GM18511 (cell line): ENCODE measurements around the gene TMEM132D.

Experiments
- ATAC-seq: cut with Tn5 transposase; IDR thresholded peaks from one replicate; pipeline ENCODE4 v1.9.1; 2021; ENCODE audit warnings: mild to moderate bottlenecking, moderate library complexity; ENCODE audit not compliant: unreplicated experiment

Gene TMEM132D

DNA sequence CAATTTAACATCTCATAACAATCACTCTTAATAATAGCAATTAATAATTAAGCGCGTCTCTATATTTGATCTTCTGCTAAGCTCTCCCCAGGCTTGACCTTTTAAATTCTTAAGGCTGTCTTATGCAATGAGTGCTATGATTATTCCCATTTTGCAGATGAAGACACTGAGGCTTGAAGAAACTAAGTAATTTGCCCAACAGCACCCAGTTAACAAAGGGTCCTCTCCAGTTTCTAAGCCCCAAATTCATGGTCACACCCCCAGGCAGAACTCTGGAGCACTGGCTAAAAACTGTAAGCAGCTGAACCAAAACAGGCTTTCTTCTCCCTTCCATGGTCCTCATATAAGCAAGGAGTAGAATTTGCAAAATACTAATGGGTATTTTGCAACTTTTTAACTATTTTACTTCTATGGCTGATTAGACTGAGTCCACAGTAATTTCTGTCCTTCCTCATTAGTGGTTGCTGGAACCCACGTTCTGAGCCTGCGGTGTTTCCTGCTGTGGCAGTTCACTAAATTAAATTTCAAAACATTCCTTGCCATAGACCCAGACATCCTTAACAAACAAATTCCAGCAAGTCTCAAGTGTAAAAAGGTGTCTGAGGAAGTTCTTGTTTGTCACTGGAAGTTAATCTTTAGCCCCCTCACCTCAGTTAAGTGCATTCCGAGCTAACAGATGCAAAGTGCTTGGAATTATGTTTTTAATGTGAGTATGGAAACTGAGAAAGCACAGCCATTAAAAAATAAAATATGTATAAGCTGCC, 76.5 kb downstream of the TMEM132D start:
- ATAC-seq, result no peak

DNA sequence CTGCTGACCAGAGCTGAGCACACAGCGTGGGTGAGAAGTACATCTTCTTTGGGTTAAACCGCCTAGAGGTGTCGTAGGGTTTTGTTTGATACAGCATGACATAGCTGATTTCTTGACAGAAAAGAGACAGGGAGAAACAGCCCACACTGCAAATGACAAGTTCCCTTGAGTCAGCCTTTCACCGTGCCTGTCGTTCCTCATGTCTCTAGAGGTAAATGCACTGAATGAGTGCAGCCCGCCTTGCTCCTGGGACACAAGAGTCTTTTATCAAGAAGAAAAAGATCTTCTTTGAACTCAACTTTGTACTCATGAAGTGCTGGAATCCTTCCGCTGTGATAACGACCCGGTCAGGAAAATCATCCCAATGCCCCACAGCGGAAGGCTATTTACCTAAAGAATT, 77.6 kb downstream of the TMEM132D start:
- no peak for ATAC-seq

DNA sequence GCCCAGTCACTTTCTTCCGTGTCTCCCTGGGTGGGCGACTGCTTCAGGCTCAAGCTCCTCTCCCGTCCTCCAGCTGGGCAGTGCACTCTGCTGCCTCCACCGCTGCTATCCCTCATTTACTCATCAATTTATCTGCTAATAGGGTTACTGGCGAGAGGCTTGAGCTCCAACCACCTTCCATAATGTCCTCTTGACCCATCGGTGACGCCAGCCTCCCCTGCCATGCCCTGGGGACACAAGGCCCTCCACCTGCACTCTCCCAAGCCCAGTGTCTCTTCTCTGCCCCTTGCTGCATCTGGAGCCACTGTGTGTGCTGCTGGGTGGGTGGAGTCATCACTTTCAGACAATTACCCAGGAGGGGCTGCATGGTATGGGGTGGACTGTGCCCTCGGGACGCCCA, 78.5 kb downstream of the TMEM132D start:
- no peak for ATAC-seq

DNA sequence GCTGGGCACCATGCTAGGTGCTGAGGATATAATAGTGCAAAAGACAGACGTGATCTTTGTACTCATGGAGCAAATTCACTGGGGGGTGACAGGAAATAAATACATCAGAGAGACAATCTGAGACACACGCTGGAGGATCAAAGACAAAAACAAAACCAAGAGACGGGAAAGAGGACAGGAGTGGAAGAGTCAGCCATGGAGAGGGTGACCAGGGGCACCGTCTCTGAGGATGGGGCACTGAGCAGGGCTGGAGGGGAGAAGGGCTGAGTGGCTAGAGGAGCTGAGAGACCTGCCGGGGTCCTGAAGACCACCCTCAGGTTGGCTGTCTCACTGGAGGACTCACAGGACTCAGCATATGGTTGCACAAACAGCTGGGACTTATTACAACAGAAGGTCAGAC, 81.9 kb downstream of the TMEM132D start:
- no peak for ATAC-seq

DNA sequence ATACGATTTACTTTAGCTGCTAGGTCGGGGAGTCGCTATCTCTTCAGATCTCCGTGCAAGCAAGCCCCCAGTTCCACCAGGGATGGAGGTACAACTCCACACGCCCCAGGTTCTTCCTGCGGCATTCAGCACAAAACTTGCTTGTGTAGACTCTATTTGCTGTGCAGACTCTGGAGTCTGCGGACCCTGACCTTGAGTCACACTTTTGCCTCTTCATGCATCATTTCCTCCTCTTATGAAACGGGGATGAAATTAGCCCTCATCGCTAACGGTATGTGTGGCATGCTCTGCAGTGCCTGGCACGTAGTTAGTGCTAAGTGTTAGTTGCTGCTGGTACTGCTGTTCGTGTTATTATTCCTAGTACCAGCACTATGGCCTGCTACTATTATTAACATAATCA, 84.4 kb downstream of the TMEM132D start:
- no peak for ATAC-seq

DNA sequence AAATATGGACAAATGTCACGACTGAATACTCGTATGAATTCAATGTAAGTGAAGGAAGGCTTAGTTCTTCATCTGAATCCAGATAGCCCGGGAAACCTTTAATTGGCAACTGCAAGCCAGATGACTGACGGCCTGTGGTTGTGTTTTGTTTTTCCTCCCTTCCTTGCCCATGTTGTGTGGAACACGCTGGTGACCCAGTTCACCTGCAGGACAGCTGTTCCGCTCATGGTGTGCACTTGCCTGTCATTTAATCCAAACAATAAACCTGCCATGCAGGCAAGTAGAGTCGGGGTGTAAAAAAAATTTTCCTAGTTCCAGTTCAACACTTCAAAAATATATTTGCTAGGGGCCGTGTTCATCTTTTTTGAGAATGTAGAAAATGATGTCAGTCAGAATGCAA, 88.0 kb downstream of the TMEM132D start:
- ATAC-seq, result no peak

DNA sequence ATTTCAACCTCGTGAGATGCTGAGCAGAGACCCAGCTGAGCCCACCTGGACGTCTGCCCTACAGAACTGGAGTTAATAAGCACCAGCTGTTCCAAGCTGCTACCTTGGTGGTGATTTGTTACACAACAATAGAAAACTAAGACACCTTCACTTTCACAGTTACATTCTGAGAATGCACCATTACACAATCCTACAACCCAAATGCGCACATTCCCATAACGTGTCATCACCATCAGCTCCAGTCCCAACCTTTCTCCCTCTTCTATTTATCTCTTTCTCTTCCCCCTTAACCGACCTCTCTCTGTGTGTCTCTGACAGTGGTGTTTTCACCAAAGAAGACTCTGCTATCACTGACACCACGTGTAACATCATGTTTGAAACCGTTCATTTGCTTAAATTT, 91.9 kb downstream of the TMEM132D start:
- ATAC-seq, result no peak

DNA sequence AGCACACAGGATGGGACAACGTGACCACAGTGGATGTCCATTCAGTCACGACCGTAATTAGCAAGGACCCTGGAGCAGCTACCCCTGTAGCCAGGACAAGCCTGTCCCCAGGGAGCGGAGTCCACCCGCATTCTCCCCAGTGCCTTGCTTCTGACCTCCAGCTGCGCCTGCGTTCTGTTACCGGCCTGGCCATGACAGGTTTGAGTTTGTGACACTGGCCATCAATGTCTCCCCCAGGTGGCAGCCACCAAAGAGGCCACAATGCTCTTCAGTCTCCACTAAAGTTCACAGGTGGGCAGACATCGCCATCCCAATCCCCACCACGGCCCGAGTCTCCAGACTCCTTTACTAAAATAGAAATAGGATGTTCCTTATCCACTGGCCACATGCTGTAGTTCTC, 96.7 kb downstream of the TMEM132D start:
- no peak for ATAC-seq

DNA sequence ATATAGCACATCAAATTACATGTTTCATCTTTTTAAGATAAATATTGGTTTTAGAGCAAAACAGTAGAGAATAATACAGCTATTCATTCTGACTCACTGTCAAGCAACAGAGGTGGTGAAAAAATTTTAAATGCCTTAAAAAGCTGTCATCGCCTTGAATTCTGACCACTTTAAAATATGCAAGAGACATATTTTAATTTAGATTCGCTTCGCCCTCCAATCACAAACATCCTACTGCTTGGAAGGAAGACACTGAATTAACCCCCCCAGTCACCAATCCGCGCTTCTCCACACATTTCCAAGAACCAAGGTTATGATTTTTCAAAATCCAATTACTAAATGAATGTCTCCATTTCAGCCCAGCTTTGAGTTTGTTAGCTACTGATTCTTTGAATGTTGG, 112.4 kb downstream of the TMEM132D start:
- no peak for ATAC-seq

DNA sequence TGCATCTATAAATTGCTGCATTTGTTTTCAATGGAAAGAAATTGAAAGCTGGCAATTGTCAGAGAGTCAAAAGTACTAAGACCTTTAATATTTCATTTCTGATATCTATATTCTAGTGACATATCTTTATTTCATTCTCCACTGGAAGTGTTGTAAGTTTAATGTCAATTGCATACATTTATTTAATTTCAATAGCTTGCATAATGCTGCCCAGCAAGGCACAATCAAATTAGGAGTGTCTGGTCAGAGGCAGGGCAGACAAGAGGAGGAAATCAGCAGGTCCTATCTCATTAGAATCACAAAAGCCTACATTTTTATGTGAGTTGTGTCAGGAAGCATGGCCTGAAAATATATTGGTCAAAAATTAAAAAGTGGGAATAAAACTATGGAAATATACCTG, 112.9 kb downstream of the TMEM132D start:
- no peak for ATAC-seq

DNA sequence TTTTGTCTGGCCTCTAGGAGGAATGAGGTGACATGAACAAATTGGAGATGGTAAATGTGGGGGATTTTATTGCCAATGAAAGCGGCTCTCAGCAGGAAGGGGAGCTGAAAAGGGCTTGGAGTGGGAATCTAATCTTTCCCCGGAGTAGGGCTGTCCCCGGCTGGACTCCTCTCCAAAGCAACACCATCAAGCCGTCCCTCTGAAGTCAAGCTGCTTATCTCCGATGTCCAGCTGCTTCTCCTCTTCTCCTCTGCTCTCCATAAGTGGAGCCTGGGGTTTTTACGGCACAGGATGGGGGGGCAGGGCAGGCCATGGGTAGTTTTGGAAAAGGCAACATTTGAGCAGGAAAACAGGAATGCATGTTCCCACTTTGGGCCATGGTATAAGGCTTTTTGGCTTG, 113.5 kb downstream of the TMEM132D start:
- no peak for ATAC-seq

DNA sequence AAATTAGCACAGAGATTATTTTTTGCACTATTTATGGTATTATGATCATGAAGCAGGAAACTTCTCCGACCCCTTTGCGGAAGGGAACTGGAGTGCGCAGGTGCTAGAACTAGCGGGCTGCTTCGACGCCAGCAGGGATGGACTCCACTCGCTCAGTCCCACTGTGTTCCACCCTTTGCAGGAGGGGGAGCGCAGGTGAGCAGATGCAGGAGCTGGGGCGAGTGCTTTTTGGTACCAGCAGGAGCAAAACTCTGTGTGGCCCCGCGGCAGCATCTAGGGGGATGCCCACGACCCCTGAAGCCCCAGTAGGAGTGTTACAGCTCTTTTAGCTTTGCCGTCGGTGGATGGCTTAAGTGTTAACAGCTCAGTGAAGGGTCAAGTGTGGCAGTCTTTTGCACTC, 113.9 kb downstream of the TMEM132D start:
- no peak for ATAC-seq

DNA sequence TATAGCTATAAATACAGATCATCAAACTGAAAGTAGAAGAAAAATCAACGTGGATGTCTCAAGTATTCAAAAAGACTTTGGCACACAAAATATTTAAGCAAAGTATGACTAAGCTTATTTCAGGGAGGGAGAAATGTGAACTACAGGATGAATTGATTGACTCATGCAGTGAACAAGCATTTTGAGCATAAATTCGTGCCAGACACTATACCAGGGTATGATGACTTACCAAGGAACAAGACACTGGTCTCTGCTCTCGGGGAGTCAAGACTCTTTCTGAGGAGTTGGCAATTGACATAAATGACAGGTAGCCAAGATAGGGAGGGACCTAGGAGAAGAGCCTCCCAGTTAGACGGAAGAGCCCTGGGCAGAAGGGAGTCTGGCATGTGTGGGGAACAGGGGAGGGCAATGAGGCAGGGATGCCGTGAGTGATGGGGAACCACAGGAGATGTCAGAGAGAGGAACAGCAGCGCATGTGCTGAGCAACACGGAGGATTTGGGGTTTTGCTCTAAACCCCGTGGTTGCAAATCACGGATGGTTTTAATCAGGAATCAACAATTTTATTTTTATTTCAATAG, 115.2 kb downstream of the TMEM132D start:
- ATAC-seq, result no peak

DNA sequence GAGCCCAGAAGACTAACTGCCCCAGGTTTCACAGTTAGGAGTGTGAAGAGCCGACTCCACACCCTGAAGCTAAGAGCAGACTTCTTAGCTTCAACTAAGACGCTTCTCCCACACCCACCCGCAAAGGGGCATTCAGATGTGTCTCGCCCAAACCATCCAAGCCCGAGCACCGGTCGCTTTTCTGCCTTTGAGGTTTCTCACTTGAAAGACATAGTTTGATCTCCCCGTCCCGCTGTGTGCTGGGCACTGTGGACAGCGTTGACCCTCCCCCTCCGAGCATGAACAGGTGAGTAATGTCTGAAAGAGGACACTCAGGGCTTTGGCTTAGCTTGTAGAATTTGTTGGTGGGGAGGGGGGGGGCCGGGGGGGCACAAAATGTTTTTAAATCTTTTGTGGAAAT, 123.8 kb downstream of the TMEM132D start:
- no peak for ATAC-seq

DNA sequence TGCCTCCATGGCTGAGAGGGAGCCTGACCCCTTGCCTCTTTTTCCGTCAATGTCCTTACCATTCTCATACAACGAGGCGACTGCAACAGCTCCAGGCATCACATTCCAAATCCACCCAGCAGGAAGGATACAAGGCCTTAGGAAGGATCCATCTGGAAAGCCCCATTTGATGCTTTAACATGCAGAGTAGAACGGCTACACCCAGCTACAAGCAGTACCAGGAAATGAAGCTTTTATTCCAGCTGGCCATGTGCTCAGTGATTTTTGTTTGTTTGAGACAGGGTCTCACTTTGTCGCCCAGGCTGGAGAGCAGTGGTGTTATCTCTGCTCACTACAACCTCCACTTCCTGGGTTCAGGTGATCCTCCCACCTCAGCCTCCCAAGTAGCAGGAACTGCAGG, 124.8 kb downstream of the TMEM132D start:
- ATAC-seq, result no peak

DNA sequence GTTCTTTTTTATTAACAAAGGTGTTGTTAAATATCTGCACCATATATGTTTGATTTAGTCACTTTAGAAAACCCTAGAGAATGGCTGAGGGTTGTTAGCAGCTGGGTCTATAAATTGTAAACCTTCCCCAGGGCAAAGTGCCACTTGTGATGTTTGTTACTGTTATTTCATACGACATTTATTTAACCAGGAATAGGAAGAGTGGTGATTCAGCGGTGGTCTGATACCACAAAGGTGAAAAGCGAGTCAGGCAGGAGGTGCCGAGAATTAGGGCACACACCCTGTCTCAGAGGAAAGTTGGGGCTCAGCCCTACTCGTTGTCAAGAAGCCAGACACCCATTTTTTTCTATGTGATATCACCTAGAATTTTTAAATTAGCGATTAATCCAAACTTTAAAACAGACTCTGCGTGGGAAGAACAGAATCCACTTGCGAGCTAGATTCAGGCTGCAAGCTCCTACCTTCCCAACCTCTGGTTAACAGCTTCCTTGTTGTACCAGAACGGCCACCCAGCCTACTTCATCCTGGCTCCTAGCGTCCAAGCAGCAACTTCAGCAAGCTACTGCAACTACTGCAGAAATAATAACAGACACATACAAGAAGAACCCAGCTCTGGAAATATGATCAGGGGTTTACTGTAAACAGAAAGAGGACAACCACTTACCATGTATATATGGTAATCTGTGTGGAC, 126.7 kb downstream of the TMEM132D start:
- no peak for ATAC-seq

DNA sequence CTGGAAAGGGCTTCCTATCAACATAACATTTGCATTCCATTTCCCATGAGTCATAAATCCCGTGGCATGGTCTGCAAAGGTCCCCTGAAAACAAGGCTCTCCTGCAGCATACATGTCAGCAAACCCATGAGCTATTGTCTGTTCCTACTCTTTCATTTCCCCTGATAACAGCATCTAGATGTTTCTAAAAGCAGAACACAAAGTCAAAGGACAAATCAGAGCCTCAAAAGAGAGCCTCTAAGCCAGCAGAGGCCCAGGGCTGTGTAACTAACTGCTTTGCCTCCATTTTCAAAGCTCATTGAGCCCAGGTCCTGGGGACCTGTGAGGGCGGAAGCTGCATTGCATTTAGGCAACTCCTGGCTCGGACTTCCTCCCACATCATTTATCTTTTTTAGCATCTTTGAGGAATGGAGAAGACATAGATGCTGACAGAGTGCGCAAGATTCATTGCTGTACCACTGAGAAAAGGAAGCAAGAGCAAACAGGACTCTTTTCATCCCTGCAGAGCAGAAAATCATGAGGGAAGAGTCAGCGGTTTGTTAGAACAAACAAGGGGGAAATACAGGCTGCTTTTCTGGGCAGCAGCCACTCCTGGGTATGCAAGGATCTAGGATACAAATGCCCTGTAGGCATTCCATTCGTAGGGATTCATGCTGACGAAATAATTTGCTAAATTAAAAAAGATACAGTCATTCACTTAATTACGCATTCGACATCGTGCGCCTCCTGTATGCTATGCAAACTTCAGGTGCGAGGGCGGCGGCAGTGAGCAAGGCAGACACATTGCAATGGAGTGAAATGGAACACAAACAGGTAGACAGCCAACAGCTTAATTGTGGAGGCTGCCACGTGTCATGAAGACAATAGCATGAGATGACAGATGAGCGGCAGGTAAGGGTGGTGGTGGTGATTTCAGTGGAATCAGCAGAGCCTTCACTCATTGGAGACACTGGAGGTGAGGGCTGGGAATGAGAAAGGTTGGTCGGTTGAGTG, 131.0 kb downstream of the TMEM132D start:
- no peak for ATAC-seq

DNA sequence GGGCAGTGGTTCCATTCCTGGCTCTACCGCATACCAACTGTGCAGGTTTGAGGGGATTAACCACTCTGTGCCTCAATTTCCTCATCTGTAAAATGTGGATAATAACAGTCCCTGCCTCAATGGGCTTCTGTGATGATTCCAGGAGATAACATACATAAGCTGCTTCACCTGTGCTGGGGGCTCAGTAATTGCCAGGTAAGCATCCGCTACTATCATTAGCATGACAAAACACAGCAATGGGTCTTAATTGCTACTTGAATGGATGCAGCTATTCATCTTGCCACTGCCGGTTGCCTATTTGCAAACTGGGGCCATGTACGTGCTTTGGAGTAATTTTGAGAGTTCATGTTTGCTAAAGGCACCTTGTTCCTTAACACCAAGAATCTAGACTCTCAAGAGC, 132.6 kb downstream of the TMEM132D start:
- no peak for ATAC-seq

DNA sequence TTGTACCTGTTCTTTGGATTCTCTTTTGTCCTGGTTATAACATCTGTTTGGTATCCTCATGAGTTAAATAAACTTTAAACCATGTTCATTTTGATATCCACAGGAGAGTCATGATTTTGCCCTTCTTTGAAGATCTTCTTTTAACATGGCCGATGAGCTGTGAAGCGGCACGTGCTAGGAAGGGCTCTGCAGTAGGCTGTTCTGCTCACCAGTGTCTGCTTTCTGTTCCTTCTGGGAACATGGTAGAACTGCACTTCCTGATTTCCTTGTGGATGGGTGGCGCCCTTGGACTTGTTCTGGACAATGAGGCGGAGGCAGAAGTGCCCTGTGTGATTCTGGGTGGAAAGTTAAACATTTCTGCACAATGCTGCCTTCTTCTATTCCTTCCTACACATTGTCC, 138.1 kb downstream of the TMEM132D start:
- no peak for ATAC-seq

DNA sequence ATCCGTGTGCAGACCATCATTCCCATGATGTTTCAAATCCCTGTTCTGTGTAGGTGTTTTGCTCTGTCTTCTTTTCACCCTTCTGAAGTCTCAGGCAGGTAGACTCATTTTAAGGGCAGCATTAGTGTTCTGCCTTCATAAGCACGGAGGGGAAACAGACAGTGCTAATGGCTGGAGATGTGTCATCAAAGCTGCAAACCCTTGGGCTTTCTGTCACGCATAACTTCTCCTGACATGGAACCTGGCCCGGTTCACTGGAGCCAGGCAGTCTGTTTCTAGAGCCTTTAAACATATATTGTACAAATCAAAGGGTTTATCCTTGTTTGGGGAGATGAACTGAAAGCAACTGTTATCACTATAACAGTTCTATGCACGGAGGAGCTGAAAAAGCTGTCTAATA, 141.4 kb downstream of the TMEM132D start:
- no peak for ATAC-seq

DNA sequence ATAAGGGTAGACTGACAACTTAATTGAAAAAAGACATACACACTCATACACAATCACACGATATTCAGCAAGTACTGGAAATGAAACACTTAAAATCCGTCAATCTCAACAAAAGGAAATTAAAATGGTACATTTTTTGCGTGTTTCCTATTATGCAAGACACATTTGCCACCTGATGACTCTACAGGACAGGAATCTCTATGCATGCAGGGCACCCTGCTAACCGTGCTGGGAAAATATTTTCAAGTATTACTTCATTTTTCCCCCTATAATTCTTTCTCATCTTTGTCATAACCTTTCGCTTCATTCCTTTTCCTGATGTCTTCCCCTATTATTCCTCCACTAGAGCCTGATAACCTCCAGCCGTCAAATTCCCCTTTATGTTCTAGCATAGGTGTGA, 150.2 kb downstream of the TMEM132D start:
- no peak for ATAC-seq
